K562 (cell line): ENCODE measurements around the gene GPR55. TPM values are rescaled to one million over a fixed set of nuclear protein-coding genes. Genes with fewer than 3 reads are reported as not detected.
A peak's percentile ranks its signal among the peaks of the same experiment; 100 is the strongest.

Source experiments
- ATAC-seq: fragments of 200-7000 bp; cut with Tn5 transposase; 3 replicates; pipeline ENCODE4 v1.9.1; 2020; ENCODE audit warnings: moderate library complexity
- BruUV-seq: library from RNA; stranded (reverse); fragments of 400-500 nt; replicated peaks from 2 replicates; lab custom pipeline; 2021; lab: Mats Ljungman, UMichigan
- CTCF ChIA-PET: fragments of 300-600 bp; formaldehyde crosslinking; extraction: SDS; loops from one replicate; lab custom pipeline; 2021; ENCODE audit warnings: low intra/inter-chr PET ratio; lab: Yijun Ruan, JAX
- POLR2A ChIA-PET: fragments of 300-600, 350-650 bp; sonication (Branson Sonifier 250); formaldehyde crosslinking; extraction: SDS; loops from one replicate; lab custom pipeline; 2021; ENCODE audit warnings: antibody characterized with exemption, inconsistent platforms; lab: Yijun Ruan, JAX
- DNase-seq, 4 experiments: peaks; one replicate each; pipeline versions ENCODE4 v3.0.0 to v3.0.0-alpha.2; 2011 to 2018; ENCODE audit warnings: low spot score in 3 of 4, mixed read lengths in 3 of 4; ENCODE audit errors: extremely low read depth in 1 of 4
- FAIRE-seq: peaks from 2 replicates; lab custom pipeline; 2011; peaks lifted over from hg19 to GRCh38; lab: Jason Lieb, UNC
- H2AFZ ChIP-seq: 2 replicates; pipeline ENCODE4 v1.6.0; 2011; ENCODE audit warnings: low read depth, low read length, control low read depth, inconsistent platforms
- H3K27ac ChIP-seq: fragments of 200-600 bp; 3 replicates; pipeline ENCODE4 v1.8.0; 2011; ENCODE audit warnings: low read depth, mild to moderate bottlenecking, control low read depth, inconsistent platforms, low read length, moderate library complexity, mixed read lengths; ENCODE audit errors: extremely low read depth
- H3K27me3 ChIP-seq, 2 experiments: fragments of 300-600 bp in 1 of 2; 2 replicates in 1 of 2; 3 replicates in 1 of 2; pipeline versions ENCODE4 v1.6.0 to v1.8.0; 2011; ENCODE audit warnings: inconsistent platforms in 2 of 2, low read length in 2 of 2, mild to moderate bottlenecking in 1 of 2, mixed read lengths in 1 of 2, moderate library complexity in 1 of 2; ENCODE audit not compliant: control insufficient read depth in 2 of 2, insufficient read depth in 2 of 2
- H3K36me3 ChIP-seq: fragments of 300-600 bp; 3 replicates; pipeline ENCODE4 v1.8.0; 2011; ENCODE audit warnings: mild to moderate bottlenecking, low read length, inconsistent platforms; ENCODE audit not compliant: control insufficient read depth, insufficient read depth
- H3K4me1 ChIP-seq, 2 experiments: fragments of 200-600 bp in 1 of 2; replicated peaks in 1 of 2; 2 replicates in 1 of 2; 3 replicates in 1 of 2; pipeline versions ENCODE4 v1.5.1 to v1.8.0; 2011; ENCODE audit warnings: inconsistent platforms in 2 of 2, low read length in 2 of 2, mild to moderate bottlenecking in 1 of 2, mixed read lengths in 1 of 2, moderate library complexity in 1 of 2; ENCODE audit not compliant: control insufficient read depth in 2 of 2, insufficient read depth in 2 of 2
- H3K4me2 ChIP-seq: 2 replicates; pipeline ENCODE4 v1.6.1; 2011; ENCODE audit warnings: low read length, control low read depth, inconsistent platforms, mixed read lengths; ENCODE audit not compliant: insufficient read depth
- H3K4me3 ChIP-seq: fragments of 200-600 bp; sonication (generic), shearing (Covaris generic); 2 replicates; pipeline ENCODE4 v1.5.1; 2016; ENCODE audit warnings: control low read depth, inconsistent platforms
- H3K79me2 ChIP-seq: fragments of 200-600 bp; 3 replicates; pipeline ENCODE4 v1.8.0; 2011; ENCODE audit warnings: low read length, inconsistent platforms; ENCODE audit not compliant: control insufficient read depth, insufficient read depth
- H3K9ac ChIP-seq, 2 experiments: 2 replicates each; pipeline versions ENCODE4 v1.6.0 to v1.6.1; 2011; ENCODE audit warnings: low read depth in 2 of 2, low read length in 2 of 2, control low read depth in 1 of 2, inconsistent platforms in 1 of 2, mild to moderate bottlenecking in 1 of 2, mixed read lengths in 1 of 2; ENCODE audit not compliant: insufficient read depth in 1 of 2
- H3K9me1 ChIP-seq: one replicate; pipeline ENCODE4 v1.6.0; 2011; ENCODE audit warnings: inconsistent platforms, mild to moderate bottlenecking, low read length, moderate library complexity; ENCODE audit not compliant: control insufficient read depth, insufficient read depth
- H3K9me3 ChIP-seq: replicated peaks from 2 replicates; pipeline ENCODE4 v1.5.1; 2011; ENCODE audit warnings: low read depth, low read length, inconsistent platforms; ENCODE audit not compliant: control insufficient read depth, insufficient read depth
- H4K20me1 ChIP-seq: replicated peaks from 2 replicates; pipeline ENCODE4 v1.6.1; 2011; ENCODE audit warnings: low read length, inconsistent platforms, mixed read lengths; ENCODE audit not compliant: control insufficient read depth, insufficient read depth
- NFIC ChIP-seq: fragments of 450-650 bp; IDR thresholded peaks from 2 replicates; pipeline ENCODE4 v1.6.1; 2017; ENCODE audit warnings: mild to moderate bottlenecking, inconsistent platforms
- NFIX ChIP-seq: fragments of 250-450 bp; sonication (Bioruptor Pico); IDR thresholded peaks from 2 replicates; pipeline ENCODE4 v1.4.0; 2020; ENCODE audit warnings: low read depth, mild to moderate bottlenecking, moderate library complexity
- POLR2G ChIP-seq: fragments of 200-400 bp; formaldehyde crosslinking; IDR thresholded peaks from 2 replicates; pipeline ENCODE4 v1.6.1; 2017; ENCODE audit warnings: low read depth, mild to moderate bottlenecking, antibody characterized with exemption, low read length, moderate library complexity
- RAD51 ChIP-seq: fragments of 450-650 bp; IDR thresholded peaks from 2 replicates; pipeline ENCODE4 v1.7.1; 2016; ENCODE audit warnings: low read depth, mild to moderate bottlenecking, borderline replicate concordance
- ZNF12 ChIP-seq: sonication (generic); formaldehyde crosslinking; IDR thresholded peaks from 2 replicates; pipeline ENCODE4 v1.4.0; 2020; ENCODE audit warnings: mild to moderate bottlenecking, missing genetic modification reagents
- ZNF707 ChIP-seq: fragments of 250-450 bp; sonication (Bioruptor Pico); conservative IDR thresholded peaks from 2 replicates; pipeline ENCODE4 v1.8.0; 2022; ENCODE audit warnings: inconsistent platforms, mild to moderate bottlenecking, moderate library complexity
- WGBS: fragments of 100-300 bp; shearing (Covaris generic); methylation state at CpG from one replicate; pipeline ENCODE4 v1.1.6; 2016; ENCODE audit warnings: low coverage, mixed read lengths; ENCODE audit not compliant: insufficient coverage; ENCODE audit errors: missing lambda C conversion rate; 5-methylcytosine and 5-hydroxymethylcytosine counted together
- in situ Hi-C: fragments of 300-500 bp; cut with MboI; formaldehyde crosslinking; loops from 4 replicates; pipeline ENCODE4 v1.15.0; 2018; ENCODE audit warnings: inconsistent platforms, mixed read lengths
- intact Hi-C: fragments of 100-400 bp; cut with micrococcal nuclease; formaldehyde crosslinking; loops from 2 replicates; pipeline ENCODE4 v1.14.2; 2022
- polyA plus RNA-seq, 8 experiments: library from polyadenylated mRNA; depleted of rRNA in 4 of 8; stranded (reverse) in 5 of 8; unstranded in 3 of 8; fragments of >200 nt; fragmentation: Nextera tagmentation in 2 of 8; fragmentation: Illumina TruSeq in 1 of 8; extraction: Ambion mirVana in 2 of 8; extraction: Trizol in 1 of 8; gene quantifications; 2 replicates each; pipeline versions ENCODE4 v1.2.1 to v1.2.3, GENCODE V29; 2011 to 2014; ENCODE audit warnings: inconsistent platforms in 1 of 8, missing spikeins in 1 of 8
- total RNA-seq, 7 experiments: library from RNA; depleted of rRNA in 6 of 7; stranded (reverse); fragments of >200 nt in 6 of 7; fragmentation: Illumina TruSeq in 2 of 7; extraction: Trizol in 2 of 7; gene quantifications; 2 replicates each; pipeline versions ENCODE4 v1.2.1 to v1.2.3, GENCODE V29; 2011 to 2021; ENCODE audit warnings: low replicate concordance in 1 of 7

Gene GPR55
- total and polyA plus RNA-seq, 9 of the 15 experiments (the other 6 are each of a cell fraction or from before 2014, with no cell fraction given), result 0.11 to 0.49 (median 0.27) TPM

DNA sequence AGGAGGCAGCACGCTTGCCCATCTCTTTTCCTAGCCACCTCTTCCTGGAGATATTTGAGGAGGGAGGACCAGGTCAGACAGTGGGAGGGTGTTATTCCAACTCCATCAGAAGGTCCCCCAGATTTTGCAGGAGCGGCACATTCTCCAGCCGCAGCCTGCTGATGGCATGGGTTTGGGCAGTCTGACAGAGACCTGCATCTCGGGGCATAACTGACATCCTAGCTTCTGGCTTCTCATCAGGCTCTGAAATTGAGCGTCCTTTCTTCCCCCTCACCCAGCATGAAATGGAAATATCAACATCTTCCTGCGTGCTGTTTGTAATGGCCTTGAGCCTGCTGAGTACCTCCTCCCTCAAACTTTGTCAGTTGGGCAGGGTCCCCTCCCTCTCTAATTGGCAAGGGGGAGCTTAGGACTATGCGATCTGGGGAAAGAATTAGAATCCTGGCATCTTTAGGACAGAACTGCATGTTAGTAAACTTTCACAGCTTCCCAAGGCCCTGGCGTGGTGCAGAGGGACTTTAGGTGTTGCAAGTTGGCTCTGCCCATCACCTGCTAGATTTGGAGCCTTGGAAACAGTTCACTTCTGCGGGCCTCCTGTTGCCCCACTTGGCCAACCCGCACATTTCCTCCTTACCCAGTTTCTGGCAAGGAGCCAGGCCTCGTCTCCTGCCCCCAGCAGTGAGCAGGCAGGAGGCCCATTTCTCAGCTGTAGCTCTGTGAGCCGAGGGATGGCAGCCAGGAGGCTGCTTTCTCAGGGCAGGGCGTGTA lies 58.1 kb downstream of the GPR55 start:
- Histone ChIP-seq H3K9me3 (no peaks in the 10 kb centered on the region), H3K27me3 (peaks cover 2 to 20% of the 10 kb centered on the region in 2 experiments; a peak in 3 of 5 replicates), H3K9ac (no peak overlapping the region), H4K20me1 (peaks cover 6% of the 10 kb centered on the region), H3K4me2 (no peak overlapping the region), H3K4me3 (no peak overlapping the region), H2AFZ (no peak overlapping the region), H3K79me2 (peaks cover 4% of the 10 kb centered on the region; the same call in 1 of the 3 replicates), H3K27ac (no peak overlapping the region), H3K36me3 (no peaks in the 10 kb centered on the region), H3K4me1 (peaks cover 0 to 50% of the 10 kb centered on the region in 2 experiments; a peak in 3 of 5 replicates), H3K9me1 (no peaks in the 10 kb centered on the region)
- ChIA-PET POLR2A (interaction anchor here (0.6 kb wide), 1 partner anchor 45 kb away, joined by 3 read pairs; no protein-coding TSS in a partner anchor), CTCF (no interaction called here)
- in situ Hi-C loops (no loop called here), intact Hi-C loops (no loop called here)
- TF ChIP-seq NFIX (peak; percentile 60), RAD51 (no peak), ZNF12 (no peak), NFIC (peak; percentile 87), POLR2G (no peak), ZNF707 (no peak)
- WGBS, result 65% methylated on average over 9 of the region's 13 CpGs
- BruUV-seq, result no TSS peak
- no peak for FAIRE-seq
- no peak for DNase-seq
- no peak for ATAC-seq
